Thyroid gland (tissue), 4 donors: ENCODE results near the gene YPEL3. TPM values are rescaled to one million over a fixed set of nuclear protein-coding genes. Genes with fewer than 3 reads are reported as not detected.
A peak's percentile ranks its signal among the peaks of the same experiment; 100 is the strongest.

Source experiments
- DNase-seq, 2 donors: peaks; one replicate each; pipeline ENCODE4 v3.0.0-alpha.2; 2019
- H3K27ac ChIP-seq, 3 donors: fragments of 200-600 bp; sonication (generic); 1 replicate in 2 of 3; 2 replicates in 1 of 3; pipeline ENCODE4 v1.5.1; 2016 to 2019; ENCODE audit warnings: mild to moderate bottlenecking in 1 of 3, moderate library complexity in 1 of 3
- H3K27me3 ChIP-seq: fragments of 200-600 bp; sonication (generic); one replicate; pipeline ENCODE4 v1.5.1; 2019
- H3K36me3 ChIP-seq, 2 donors: fragments of 200-600 bp; sonication (generic); one replicate each; pipeline ENCODE4 v1.5.1; 2016 to 2019
- H3K4me1 ChIP-seq, 2 donors: fragments of 200-600 bp; sonication (generic); one replicate each; pipeline ENCODE4 v1.5.1; 2017 to 2019
- H3K4me3 ChIP-seq, 3 donors: fragments of 200-600 bp; sonication (generic); replicated peaks in 1 of 3; 1 replicate in 2 of 3; 2 replicates in 1 of 3; pipeline ENCODE4 v1.5.1; 2016; ENCODE audit warnings: mild to moderate bottlenecking in 1 of 3
- H3K9me3 ChIP-seq: fragments of 200-600 bp; sonication (generic); one replicate; pipeline ENCODE4 v1.5.1; 2017
- CTCF ChIP-seq, 6 experiments: fragments of 200-600 bp in 3 of 6; fragments of 450-650 bp in 3 of 6; sonication (generic) in 3 of 6; IDR thresholded peaks; one replicate each; pipeline ENCODE4 v1.5.1; 2016 to 2019; ENCODE audit warnings: antibody characterized with exemption in 6 of 6, mild to moderate bottlenecking in 2 of 6, inconsistent platforms in 1 of 6, moderate library complexity in 1 of 6
- POLR2A ChIP-seq, 2 donors: fragments of 450-650 bp; IDR thresholded peaks; one replicate each; pipeline ENCODE4 v1.6.1; 2017; ENCODE audit warnings: antibody characterized with exemption in 2 of 2, mild to moderate bottlenecking in 2 of 2, moderate library complexity in 1 of 2
- WGBS, 2 donors: methylation state at CpG; one replicate each; pipeline ENCODE4 v1.1.5; 2017; 5-methylcytosine and 5-hydroxymethylcytosine counted together
- intact Hi-C: fragments of 100-400 bp; cut with DNase I; formaldehyde crosslinking; loops from one replicate; pipeline ENCODE4 v1.15.1; 2023
- total RNA-seq, 4 donors: library from RNA; depleted of rRNA; stranded (reverse); fragments of >200 nt; gene quantifications; one replicate each; pipeline ENCODE4 v1.2.3, GENCODE V29; 2016

YPEL3 gene
- total RNA-seq, 4 donors from 2014 or later = 32.4 to 372 (median 68.0) TPM

GRCh38 chr16:30090610-30091331 is 5.2 kb downstream of the YPEL3 start:
- Histone ChIP-seq H3K4me1 (peaks cover 35 to 41% of the 10 kb centered on the region in 2 donors), H3K27me3 (no peaks in the 10 kb centered on the region), H3K27ac (peak overlapping the region; percentile 80 to 82 (median 80)), H3K36me3 (peaks cover 5 to 13% of the 10 kb centered on the region in 2 donors), H3K9me3 (no peaks in the 10 kb centered on the region), H3K4me3 (peak overlapping the region in 1 of 3 donors; percentile 35)
- intact Hi-C loops = no loop called here
- TF ChIP-seq POLR2A (IDR thresholded peaks at IDR 0.05) (no peak), CTCF (IDR thresholded peaks at IDR 0.05) (no peak)
- whole genome bisulfite sequencing, 2 donors = 71 to 75% methylated on average over 19 to 21 of the region's 26 CpGs
- no peak for DNase-seq

GRCh38 chr16:30088832-30089624 is 7.0 kb downstream of the YPEL3 start:
- Histone ChIP-seq H3K4me1 (peaks cover 23 to 28% of the 10 kb centered on the region in 2 donors), H3K27ac (no peak overlapping the region), H3K9me3 (no peaks in the 10 kb centered on the region), H3K36me3 (peaks cover 18 to 23% of the 10 kb centered on the region in 2 donors), H3K4me3 (no peak overlapping the region), H3K27me3 (no peaks in the 10 kb centered on the region)
- DNase-seq = no peak
- WGBS, 2 donors = 85 to 86% methylated on average over 10 to 16 of the region's 22 CpGs
- intact Hi-C loops = loop anchor here (10.0 kb wide), 1 partner anchor 336 kb away; no protein-coding TSS in a partner anchor
- TF ChIP-seq CTCF (IDR thresholded peaks at IDR 0.05) (no peak), POLR2A (IDR thresholded peaks at IDR 0.05) (no peak)

- no peak for DNase-seq
- Histone ChIP-seq H3K36me3 (peaks cover 22 to 26% of the 10 kb centered on the region in 2 donors), H3K4me1 (peaks cover 23 to 24% of the 10 kb centered on the region in 2 donors), H3K9me3 (no peaks in the 10 kb centered on the region), H3K4me3 (no peak overlapping the region), H3K27ac (no peak overlapping the region), H3K27me3 (no peaks in the 10 kb centered on the region)
- 75 to 82% methylated on average over 9 to 10 of the region's 10 CpGs for WGBS, 2 donors
- no peak for TF ChIP-seq POLR2A (IDR thresholded peaks at IDR 0.05)
- TF ChIP-seq CTCF (IDR thresholded peaks at IDR 0.05) = no peak
- intact Hi-C loops = loop anchor here (10.0 kb wide), 1 partner anchor 336 kb away; no protein-coding TSS in a partner anchor
These were observed 7.7 kb downstream of the YPEL3 start for GRCh38 chr16:30088237-30088831.

GRCh38 chr16:30087181-30087898 is 8.7 kb downstream of the YPEL3 start:
- 90 to 95% methylated on average over 11 of the region's 11 CpGs for WGBS, 2 donors
- H3K36me3 ChIP-seq = peaks cover 32 to 36% of the 10 kb centered on the region in 2 donors
- TF ChIP-seq CTCF (IDR thresholded peaks at IDR 0.05) (no peak), POLR2A (IDR thresholded peaks at IDR 0.05) (no peak)
- H3K27ac ChIP-seq = no peak overlapping the region
- DNase-seq = no peak
- H3K9me3 ChIP-seq = no peaks in the 10 kb centered on the region
- intact Hi-C loops = loop anchor here (10.0 kb wide), 1 partner anchor 337 kb away; no protein-coding TSS in a partner anchor
- H3K4me1 ChIP-seq = peaks cover 13 to 14% of the 10 kb centered on the region in 2 donors
- no peak overlapping the region for H3K4me3 ChIP-seq
- H3K27me3 ChIP-seq = no peaks in the 10 kb centered on the region
